GM18507 (cell line): ENCODE data around the gene NRP1.
A peak's percentile ranks its signal among the peaks of the same experiment; 100 is the strongest.

Experiments used
- DNase-seq: peaks from one replicate; pipeline ENCODE4 v3.0.0; 2011; ENCODE audit warnings: low read depth; ENCODE audit not compliant: insufficient read length; ENCODE audit errors: extremely low spot score
- FAIRE-seq: peaks from 2 replicates; lab custom pipeline; 2011; peaks lifted over from hg19 to GRCh38; lab: Jason Lieb, UNC

The NRP1 gene

GRCh38 chr10:33352175-33352574 is 17.7 kb upstream of the NRP1 start:
- no peak for DNase-seq
- FAIRE-seq, result no peak

GRCh38 chr10:33350041-33350440 is 15.6 kb upstream of the NRP1 start:
- FAIRE-seq, result no peak
- no peak for DNase-seq

- no peak for DNase-seq
- no peak for FAIRE-seq
Measured at GRCh38 chr10:33349268-33349667, 14.8 kb upstream of the NRP1 start.

DNA sequence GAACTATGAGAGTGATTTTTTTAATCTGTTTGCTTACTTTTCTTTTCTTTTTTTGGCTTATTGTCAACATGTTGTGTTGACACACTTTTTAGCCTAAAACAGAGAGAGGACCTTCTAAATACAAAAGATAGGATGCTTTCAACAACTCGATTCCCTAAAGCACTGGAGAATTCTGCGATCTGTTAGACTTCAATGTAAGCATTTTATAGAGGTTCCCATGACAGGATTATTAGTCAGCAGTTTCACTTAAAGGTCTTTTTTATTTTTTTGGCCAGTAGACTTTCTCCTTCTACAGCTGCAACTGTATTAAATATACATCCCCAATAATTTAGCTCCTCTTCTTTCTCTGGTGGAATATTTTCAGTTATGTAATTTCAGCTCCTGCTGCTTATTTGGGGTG is 12.7 kb upstream of the NRP1 start:
- DNase-seq (no peak), FAIRE-seq (no peak)

GRCh38 chr10:33345236-33345635 is 10.8 kb upstream of the NRP1 start:
- FAIRE-seq (no peak), DNase-seq (no peak)

- FAIRE-seq (no peak), DNase-seq (no peak)
Measured at GRCh38 chr10:33344676-33345075, 10.2 kb upstream of the NRP1 start.

DNA sequence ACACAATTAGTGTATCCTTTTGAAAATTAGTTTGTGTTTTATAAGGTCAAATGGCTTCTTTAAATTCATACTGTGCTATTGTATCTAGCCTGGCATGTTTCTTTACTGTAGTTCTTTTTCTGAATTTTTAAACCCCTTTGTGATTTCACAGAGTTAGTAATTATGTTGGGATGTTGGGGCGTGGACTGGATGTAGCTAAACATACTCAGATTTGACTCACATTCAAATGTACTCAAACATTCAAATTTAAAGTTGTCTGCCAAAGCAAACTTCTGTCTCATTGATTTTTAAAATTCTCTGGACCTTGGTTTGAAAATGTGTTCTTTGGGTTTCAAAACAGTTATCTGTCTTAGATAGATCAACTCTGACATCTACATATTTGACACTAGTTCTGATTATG is 7.2 kb upstream of the NRP1 start:
- no peak for FAIRE-seq
- DNase-seq, result no peak

- no peak for DNase-seq
- no peak for FAIRE-seq
Measured at GRCh38 chr10:33337326-33337957, 3.0 kb upstream of the NRP1 start.

GRCh38 chr10:33336582-33337325 is 2.3 kb upstream of the NRP1 start:
- FAIRE-seq, result no peak

GRCh38 chr10:33335801-33336581 is 1.5 kb upstream of the NRP1 start:
- DNase-seq, result no peak

More at GRCh38 chr10:33336582-33337325, 2.3 kb upstream of the NRP1 start:
- DNase-seq, result no peak

DNA sequence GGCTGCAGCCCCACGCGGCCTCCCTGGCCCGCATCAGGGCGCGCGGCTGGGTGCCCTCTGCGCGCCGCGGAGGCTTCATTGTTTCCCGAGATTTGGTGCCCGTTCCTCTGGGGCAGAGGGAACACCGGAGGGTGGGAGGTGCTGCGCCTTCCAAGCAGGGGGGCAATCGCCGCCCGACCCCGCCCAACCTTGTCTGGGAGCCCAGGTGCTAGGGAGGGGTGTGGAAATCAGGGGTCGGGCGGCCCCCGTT is 1.0 kb upstream of the NRP1 start:
- no peak for FAIRE-seq

More at GRCh38 chr10:33335801-33336581, 1.5 kb upstream of the NRP1 start:
- FAIRE-seq, result no peak

GRCh38 chr10:33334805-33335550 is 511 bp upstream of the NRP1 start:
- DNase-seq (no peak), FAIRE-seq (no peak)

More for the DNA sequence above, 1.0 kb upstream of the NRP1 start:
- DNase-seq, result no peak

DNA sequence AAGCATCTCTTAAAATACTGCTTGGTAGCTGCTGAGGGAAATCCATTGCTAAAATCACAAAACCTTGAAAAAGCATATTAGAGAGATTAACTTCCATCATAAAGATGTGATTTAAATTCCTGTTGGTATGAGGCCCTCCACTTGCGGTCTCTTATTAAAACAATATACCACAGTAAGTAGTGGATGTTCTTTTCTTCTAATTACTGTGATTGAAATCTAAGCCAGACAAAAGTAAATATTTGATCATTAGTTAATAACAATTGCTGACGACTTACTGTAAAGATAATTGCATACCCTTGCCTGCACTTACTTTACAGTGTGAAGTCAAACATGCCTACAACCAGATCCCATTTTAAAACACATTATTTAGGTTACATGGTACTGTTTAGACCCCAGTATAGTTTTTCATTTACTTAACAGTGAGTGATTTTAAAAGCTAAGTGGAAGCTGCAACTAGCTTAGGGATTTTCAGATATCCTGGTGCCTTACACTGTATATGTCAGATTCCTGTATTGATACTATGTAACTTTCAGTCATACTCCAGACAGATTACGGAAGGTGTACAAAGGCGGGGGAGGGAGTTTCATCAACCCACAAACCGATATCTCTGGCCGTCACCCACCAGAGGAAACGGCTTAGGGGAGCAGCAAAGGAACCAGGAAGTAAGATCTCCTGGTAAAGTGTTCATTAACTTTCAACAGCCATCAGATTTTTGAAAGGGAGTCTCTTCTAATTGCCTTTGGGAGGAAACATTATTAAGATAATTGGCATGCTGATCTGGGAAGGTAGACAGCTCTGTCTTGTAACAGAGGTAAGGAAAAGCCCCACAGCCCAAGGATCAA is 986 bp downstream of the NRP1 start:
- DNase-seq (no peak), FAIRE-seq (no peak)

DNA sequence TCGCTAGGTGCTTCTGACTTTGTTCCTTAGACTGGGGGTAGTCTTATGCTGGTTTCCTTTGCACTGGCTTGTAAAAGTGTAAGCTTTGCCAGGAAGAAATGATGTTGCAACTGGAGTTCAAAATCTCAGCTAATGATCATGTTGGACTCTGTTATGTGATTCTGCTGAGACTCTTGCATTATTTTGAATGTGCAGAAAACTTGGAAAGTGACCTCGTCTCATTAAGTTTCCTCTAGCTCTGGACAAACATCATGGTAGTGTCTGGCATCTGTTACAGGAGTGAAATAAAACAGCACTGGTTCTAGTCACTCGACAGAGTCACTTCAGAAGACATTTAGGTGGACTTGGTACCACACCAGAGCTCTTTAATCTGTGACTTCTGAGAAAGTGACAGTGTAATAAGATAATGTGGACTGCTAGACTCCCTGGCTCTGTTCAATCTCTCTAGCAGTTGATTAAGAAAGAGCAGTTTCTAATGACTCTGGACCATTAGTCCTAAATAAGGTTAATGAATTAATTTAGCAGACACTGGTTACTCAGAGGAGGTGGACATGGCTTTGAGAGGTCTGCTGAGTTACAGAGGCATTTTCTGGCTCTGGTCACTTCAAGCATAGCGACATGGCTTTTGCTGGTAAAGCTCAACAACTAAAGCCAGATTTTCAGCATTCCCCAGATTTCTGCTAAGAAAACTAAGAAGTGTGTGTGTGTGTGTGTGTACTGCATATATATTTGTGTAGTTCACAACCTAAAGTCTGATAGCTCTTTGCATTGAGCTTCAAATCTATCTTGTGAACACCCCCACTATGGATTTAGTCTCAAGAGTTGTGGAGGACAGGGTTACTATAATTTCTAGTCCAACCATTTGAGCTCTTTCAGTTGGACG is 2.0 kb downstream of the NRP1 start:
- DNase-seq (no peak), FAIRE-seq (no peak)

DNA sequence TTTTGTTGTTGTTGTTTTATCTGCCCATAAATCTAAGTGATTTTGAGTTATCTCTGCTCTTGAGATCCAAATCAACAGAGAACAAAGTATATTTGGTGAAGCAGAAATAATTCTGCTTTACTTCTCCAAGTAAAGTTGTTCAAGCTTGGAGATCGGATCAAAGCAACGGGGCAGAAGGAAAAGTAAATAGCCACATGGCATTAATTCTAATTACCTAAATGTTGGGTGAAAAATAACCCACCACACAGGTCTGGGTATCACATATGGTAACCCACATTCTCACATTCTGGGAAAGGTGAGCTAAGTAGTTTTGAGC is 3.1 kb downstream of the NRP1 start:
- FAIRE-seq, result no peak
- DNase-seq, result no peak

DNA sequence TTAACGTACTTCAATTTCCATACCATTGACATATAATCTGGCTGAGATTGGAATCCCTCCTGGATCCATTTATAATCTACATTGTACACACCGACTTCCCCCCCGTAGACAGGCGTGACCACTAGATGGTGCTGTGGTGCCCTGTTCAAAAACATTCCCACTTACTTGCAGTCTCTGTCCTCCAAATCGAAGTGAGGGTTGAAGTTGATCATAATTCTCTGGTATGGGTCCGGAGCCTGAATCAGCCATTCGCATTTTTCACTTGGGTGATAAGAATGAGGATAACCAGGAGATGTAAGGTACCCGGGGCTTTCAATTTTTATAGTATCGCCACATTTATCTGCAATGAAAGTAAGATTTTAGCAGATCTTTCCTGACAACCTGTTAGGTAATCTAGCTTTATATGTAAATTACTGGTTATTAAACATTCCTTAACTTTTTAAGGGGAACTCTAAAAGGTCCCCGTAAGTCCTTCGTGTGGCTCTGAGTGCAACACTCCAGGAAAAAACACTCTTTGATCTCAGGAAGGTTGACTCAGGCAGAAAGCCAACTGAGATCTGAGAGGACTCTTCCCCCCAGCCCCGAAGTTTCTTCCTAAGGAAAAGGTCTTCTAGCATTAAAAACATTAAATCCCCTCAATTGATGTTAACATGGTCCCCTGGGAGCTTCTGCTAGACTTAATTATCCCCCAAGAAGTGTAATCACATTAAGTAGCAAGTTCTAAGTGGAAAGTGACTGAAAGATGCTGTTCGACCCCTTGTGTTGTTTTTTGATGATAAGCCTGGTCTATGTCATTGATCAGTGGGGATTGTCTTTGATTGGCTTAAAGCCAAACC is 3.7 kb downstream of the NRP1 start:
- no peak for DNase-seq
- peak; percentile 82 for FAIRE-seq

GRCh38 chr10:33329178-33329577 is 5.3 kb downstream of the NRP1 start:
- no peak for FAIRE-seq
- DNase-seq, result no peak

- no peak for FAIRE-seq
Measured at GRCh38 chr10:33328253-33328652, 6.2 kb downstream of the NRP1 start.

More at GRCh38 chr10:33328253-33328652, 6.2 kb downstream of the NRP1 start:
- DNase-seq, result no peak
